ENCODE data around the gene IL20RB. TPM values are rescaled to one million over a fixed set of nuclear protein-coding genes. Genes with fewer than 3 reads are reported as not detected.

The IL20RB gene
- total and polyA plus RNA-seq, 4 donors = 0.14 to 1.3 (median 0.33) TPM

- peaks cover 0 to 1% (median 0%) of the 10 kb centered on the region in 4 donors for H3K9me3 ChIP-seq (ENCODE audit: control insufficient read depth in 4 of 4, low read length in 3 of 4)
- WGBS = 73% methylated on average over 4 of the region's 4 CpGs
- H3K9ac ChIP-seq (ENCODE audit: low read depth in 1 of 2, low read length in 2 of 2) = no peak overlapping the region
- DNase-seq (ENCODE audit: low spot score) = no peak
- H3K4me3 ChIP-seq (ENCODE audit: low read depth in 1 of 3, low read length in 3 of 3) = no peak overlapping the region
- no peak overlapping the region for H3K27ac ChIP-seq (ENCODE audit: low read depth in 1 of 2, low read length in 2 of 2)
- peaks cover 0 to 14% (median 2%) of the 10 kb centered on the region in 4 donors for H3K4me1 ChIP-seq (ENCODE audit: control insufficient read depth in 4 of 4, insufficient read depth in 4 of 4, low read length in 3 of 4)
- no peaks in the 10 kb centered on the region for H3K36me3 ChIP-seq (ENCODE audit: control insufficient read depth in 4 of 4, insufficient read depth in 3 of 4, low read depth in 1 of 4, low read length in 3 of 4)
- TF ChIP-seq REST (IDR thresholded peaks at IDR 0.05) (no peak), HNF4G (IDR thresholded peaks at IDR 0.05) (no peak), ATF3 (IDR thresholded peaks at IDR 0.05) (no peak), TAF1 (conservative IDR thresholded peaks at IDR 0.05) (no peak)
- no peaks in the 10 kb centered on the region for H3K27me3 ChIP-seq (ENCODE audit: control insufficient read depth in 4 of 4, insufficient read depth in 4 of 4, low read length in 3 of 4)
Observed at GRCh38 chr3:136909187-136909586, 48.6 kb upstream of the IL20RB start.

GRCh38 chr3:136910697-136911096 is 47.1 kb upstream of the IL20RB start:
- Histone ChIP-seq H3K27ac (ENCODE audit: low read depth in 1 of 2, low read length in 2 of 2) (no peak overlapping the region), H3K9me3 (ENCODE audit: control insufficient read depth in 4 of 4, low read length in 3 of 4) (no peaks in the 10 kb centered on the region), H3K27me3 (ENCODE audit: control insufficient read depth in 4 of 4, insufficient read depth in 4 of 4, low read length in 3 of 4) (no peaks in the 10 kb centered on the region), H3K9ac (ENCODE audit: low read depth in 1 of 2, low read length in 2 of 2) (no peak overlapping the region), H3K4me3 (ENCODE audit: low read depth in 1 of 3, low read length in 3 of 3) (no peak overlapping the region), H3K36me3 (ENCODE audit: control insufficient read depth in 4 of 4, insufficient read depth in 3 of 4, low read depth in 1 of 4, low read length in 3 of 4) (no peaks in the 10 kb centered on the region), H3K4me1 (ENCODE audit: control insufficient read depth in 4 of 4, insufficient read depth in 4 of 4, low read length in 3 of 4) (peaks cover 0 to 14% (median 1%) of the 10 kb centered on the region in 4 donors)
- DNase-seq (ENCODE audit: low spot score) = no peak
- TF ChIP-seq FOXA2 (IDR thresholded peaks at IDR 0.05) (no peak), CTCF (IDR thresholded peaks at IDR 0.05; ENCODE audit: low read depth, low read length, missing input control) (no peak), EGR1 (IDR thresholded peaks at IDR 0.05; ENCODE audit: low read depth in 2 of 2) (no peak), TAF1 (conservative IDR thresholded peaks at IDR 0.05) (no peak), MAX (IDR thresholded peaks at IDR 0.05) (no peak), HNF4A (conservative IDR thresholded peaks at IDR 0.05) (no peak), RAD21 (IDR thresholded peaks at IDR 0.05) (no peak), RXRA (IDR thresholded peaks at IDR 0.05) (no peak), JUND (IDR thresholded peaks at IDR 0.05) (no peak)
- WGBS = 94% methylated on average over 2 of the region's 2 CpGs

- no peaks in the 10 kb centered on the region for H3K9me3 ChIP-seq (ENCODE audit: control insufficient read depth in 4 of 4, low read length in 3 of 4)
- no peak for DNase-seq (ENCODE audit: low spot score)
- H3K9ac ChIP-seq (ENCODE audit: low read depth in 1 of 2, low read length in 2 of 2) = no peak overlapping the region
- no peak overlapping the region for H3K4me3 ChIP-seq (ENCODE audit: low read depth in 1 of 3, low read length in 3 of 3)
- H3K27ac ChIP-seq (ENCODE audit: low read depth in 1 of 2, low read length in 2 of 2) = no peak overlapping the region
- 98% methylated on average over 1 of the region's 1 CpG for WGBS
- H3K27me3 ChIP-seq (ENCODE audit: control insufficient read depth in 4 of 4, insufficient read depth in 4 of 4, low read length in 3 of 4) = no peaks in the 10 kb centered on the region
- peaks cover 0 to 10% (median 1%) of the 10 kb centered on the region in 4 donors for H3K4me1 ChIP-seq (ENCODE audit: control insufficient read depth in 4 of 4, insufficient read depth in 4 of 4, low read length in 3 of 4)
- no peaks in the 10 kb centered on the region for H3K36me3 ChIP-seq (ENCODE audit: control insufficient read depth in 4 of 4, insufficient read depth in 3 of 4, low read depth in 1 of 4, low read length in 3 of 4)
- no peak for TF ChIP-seq EGR1 (IDR thresholded peaks at IDR 0.05; ENCODE audit: low read depth in 2 of 2)
- no peak for TF ChIP-seq MAX (IDR thresholded peaks at IDR 0.05)
- no peak for TF ChIP-seq ZBTB33 (IDR thresholded peaks at IDR 0.05)
- no peak for TF ChIP-seq REST (IDR thresholded peaks at IDR 0.05)
- no peak for TF ChIP-seq TAF1 (conservative IDR thresholded peaks at IDR 0.05)
- TF ChIP-seq NR2F2 (IDR thresholded peaks at IDR 0.05) = no peak
- TF ChIP-seq YY1 (IDR thresholded peaks at IDR 0.05) = no peak
- TF ChIP-seq JUND (IDR thresholded peaks at IDR 0.05) = no peak
- no peak for TF ChIP-seq SP1 (IDR thresholded peaks at IDR 0.05)
- no peak for TF ChIP-seq HNF4G (IDR thresholded peaks at IDR 0.05)
Observed at GRCh38 chr3:136913168-136913567, 44.6 kb upstream of the IL20RB start.
